NAMALWA (cell line): ENCODE results near the gene PARD3.
A peak's percentile ranks its signal among the peaks of the same experiment; 100 is the strongest.
"Not testable (repeated sequence)": the region's sequence is repeated elsewhere in the genome, so short reads cannot be mapped to it uniquely, and the experiment has no call there.

Experiments
- DNase-seq: peaks from one replicate; pipeline ENCODE4 v3.0.0-alpha.2; 2015; ENCODE audit warnings: low spot score

PARD3 gene

DNA sequence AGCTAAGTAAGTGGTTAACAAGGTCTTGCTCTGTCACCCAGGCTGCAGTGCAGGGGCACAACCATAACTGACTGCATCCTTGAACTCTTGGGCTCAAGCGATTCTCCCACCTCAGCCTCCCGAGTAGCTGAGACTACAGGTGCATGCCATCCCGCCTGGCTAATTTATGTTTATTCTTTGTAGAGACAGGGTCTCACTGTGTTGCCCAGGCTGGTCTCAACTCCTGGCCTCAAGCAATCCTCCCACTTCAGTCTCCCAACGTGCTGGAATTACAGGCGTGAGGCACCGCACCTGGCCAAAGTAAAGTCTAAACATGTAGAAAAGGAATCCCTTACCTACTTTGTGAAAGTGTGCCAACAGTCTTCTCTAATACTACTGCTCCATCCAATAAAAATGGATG lies 17.9 kb downstream of the PARD3 start:
- no peak for DNase-seq

DNA sequence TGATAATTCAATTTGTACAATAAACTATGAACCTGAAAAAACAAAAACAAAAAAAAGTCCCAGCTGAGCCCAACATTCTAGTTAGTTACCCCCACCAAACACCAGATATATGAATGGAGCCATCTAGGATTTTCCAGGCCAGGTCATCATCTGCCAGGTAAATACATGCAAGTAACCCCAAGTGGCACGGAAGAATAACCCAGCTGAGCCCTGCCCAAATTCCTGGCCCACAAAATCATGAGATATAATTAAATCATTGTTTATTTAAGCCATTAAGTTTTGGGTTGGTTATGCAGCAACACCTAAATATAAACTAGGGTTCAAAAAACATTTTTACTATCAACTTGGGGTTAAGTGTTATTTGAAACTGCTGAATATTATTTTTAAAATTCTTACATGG lies 19.0 kb downstream of the PARD3 start:
- DNase-seq, result no peak

DNA sequence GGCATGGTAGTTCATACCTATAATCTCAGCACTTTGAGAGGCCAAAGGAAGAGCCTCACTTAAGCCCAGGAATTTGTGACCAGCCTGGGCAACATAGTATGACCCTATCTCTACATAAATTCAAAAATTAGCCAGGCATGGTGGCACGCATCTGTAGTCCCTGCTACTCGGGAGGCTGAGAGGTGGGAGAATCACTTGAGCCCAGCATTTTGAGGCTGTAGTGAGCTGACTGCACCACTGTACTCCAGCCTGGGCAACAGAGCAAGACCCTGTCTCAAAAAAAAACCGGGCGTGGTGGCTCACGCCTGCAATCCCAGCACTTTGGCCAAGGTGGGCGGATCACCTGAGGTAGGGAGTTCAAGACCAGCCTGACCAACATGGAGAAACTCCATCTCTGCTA lies 19.8 kb downstream of the PARD3 start:
- no peak for DNase-seq

DNA sequence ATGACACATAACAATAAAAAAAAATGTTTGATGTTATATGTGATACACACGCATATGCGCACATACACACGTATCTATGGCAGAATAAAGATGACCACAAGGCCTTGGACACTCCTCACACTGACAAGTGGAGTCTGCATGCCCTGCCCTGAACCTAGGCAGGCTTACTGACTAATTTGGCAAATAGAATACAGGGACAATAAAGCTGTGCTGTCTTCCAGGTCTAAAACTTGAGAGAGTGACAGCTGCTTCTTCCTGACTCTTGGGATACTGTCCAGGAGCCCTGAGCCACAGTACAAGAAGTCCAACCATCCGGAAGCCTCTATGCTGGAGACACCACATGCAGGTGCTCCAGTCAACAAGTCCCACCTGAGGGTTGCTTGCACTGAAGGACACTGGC lies 20.3 kb downstream of the PARD3 start:
- no peak for DNase-seq

DNA sequence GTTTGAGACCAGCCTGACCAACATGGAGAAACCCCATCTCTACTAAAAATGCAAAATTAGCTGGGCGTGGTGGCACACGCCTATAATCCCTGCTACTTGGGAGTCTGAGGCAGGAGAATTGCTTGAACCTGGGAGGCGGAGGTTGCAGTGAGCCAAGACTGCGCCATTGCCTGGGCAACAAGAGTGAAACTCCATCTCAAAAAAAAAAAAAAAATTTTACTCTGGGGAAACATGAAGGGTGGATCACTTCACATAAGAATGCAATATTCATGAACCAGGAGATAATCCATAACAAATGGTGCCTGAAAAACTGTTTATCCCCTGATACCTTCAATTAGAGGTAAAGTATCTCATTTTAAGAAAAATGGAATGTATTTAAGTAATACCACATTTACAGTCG lies 21.5 kb downstream of the PARD3 start:
- DNase-seq, result not testable (repeated sequence)

DNA sequence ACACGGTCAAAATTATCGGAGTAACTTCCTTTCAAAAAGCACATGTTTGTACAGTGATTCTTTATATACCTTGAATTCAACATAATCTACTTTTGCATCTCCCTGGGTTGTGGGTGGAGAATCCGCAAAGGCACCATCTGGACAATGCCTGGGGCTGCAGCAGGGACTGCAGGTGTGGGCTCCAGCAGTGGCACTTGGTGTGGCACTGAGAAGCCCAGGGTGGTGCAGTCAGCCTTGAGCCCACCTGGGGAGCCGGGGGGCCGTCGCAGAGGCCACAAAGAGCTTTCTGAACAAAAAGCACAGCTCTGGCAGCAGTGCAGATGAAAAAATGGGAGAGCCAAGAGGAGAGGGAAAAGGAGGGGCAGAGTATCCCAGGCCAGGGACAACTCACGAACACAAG lies 22.2 kb downstream of the PARD3 start:
- DNase-seq, result no peak

DNA sequence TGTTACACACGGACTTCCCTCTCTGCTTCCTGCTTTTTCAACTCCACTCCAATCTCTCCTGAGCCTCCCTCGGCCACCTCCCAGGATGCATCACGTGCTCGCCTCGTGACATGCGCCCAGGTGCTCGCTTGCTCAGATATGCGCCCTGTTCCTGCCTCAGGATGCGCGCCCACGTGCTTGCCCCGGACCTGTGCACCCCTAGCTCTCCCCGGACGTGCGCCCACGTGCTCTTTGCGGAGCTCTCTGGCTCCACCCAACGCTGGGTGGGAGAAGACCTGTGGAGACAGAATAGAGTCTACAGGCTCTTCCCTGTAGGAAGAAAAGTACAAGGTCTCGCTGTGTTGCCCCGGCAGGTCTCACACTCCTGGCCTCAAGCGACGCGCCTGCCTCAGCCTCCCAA lies 23.1 kb downstream of the PARD3 start:
- no peak for DNase-seq

DNA sequence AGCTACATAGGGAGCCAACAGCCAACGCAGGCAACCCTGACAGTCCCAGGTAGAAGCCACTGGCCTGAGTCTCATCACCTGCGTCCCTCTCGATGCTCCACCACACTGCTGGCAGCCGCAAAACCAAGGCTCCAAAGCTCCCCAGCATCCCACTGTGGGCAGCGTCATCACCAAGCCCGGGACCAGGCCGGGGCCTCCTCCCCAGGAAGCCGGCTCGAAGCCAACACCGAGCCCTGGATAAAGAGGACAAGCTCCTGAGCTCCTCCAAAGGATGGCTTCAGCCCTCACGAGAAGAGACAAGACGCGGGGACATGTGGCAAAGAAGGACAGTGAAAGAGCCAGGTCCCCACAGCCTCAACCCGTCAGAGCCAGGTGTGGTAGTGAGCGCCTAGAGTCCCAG lies 23.9 kb downstream of the PARD3 start:
- DNase-seq, result no peak

DNA sequence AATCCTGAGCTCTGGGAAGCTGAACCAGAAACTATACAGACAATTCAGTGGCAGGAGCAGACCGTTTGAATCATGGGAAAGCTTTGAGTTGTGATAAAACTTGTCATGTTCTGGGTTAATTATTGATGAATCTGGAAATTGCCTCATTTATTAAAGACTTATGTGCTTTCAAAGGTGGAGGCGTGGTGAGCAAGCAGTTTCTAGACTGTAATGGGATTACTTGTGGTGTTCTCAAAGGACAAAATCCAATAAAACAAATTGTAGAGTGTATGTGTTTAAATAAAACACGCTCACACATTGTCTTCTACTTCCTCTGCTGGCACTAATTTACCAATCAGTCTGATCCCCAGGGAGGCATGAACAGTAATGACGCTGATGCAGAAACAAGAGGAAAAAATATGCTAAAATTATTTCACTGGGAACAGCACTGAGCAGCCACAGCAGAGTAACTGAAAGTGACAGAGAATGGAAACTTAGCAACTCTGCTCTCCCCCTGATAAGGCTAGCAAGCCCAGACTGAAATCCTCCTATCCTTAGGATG lies 25.1 kb downstream of the PARD3 start:
- no peak for DNase-seq

DNA sequence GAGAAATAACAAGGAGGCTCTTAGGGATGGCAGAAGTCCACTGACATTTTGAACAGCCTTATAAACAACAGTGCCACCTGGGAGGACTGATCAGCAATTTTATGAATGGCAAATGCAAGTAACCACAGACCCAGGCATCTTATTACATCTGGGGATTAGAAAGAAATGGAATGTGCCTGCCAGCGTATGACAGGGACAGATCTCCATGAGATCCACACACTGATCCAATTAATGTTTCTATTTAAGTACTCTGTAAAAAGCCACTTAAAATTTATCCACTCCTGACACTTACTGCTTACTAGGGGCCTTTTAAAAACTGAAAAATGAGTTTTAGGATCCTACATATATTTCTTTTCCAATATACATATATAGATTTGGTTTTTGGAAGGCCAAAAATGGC lies 28.6 kb downstream of the PARD3 start:
- no peak for DNase-seq

DNA sequence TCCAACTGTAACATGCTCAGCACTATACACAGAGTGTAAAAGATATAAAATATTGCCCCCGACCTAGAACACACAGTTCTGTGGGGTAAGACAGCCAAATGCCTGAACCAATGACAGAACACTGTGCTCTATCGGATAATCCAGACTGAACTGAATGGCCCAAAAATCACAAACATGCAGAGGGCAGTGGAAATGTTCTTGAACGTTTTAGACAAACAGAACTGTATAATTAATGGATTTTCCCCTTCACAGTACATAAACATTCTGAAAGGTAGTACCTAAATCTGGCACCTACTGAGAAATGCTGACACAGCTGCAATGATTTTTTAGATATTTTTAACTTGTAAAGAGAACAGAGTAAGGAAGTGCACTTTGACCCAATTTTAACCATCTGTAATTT lies 33.4 kb downstream of the PARD3 start:
- DNase-seq, result peak; percentile 23

DNA sequence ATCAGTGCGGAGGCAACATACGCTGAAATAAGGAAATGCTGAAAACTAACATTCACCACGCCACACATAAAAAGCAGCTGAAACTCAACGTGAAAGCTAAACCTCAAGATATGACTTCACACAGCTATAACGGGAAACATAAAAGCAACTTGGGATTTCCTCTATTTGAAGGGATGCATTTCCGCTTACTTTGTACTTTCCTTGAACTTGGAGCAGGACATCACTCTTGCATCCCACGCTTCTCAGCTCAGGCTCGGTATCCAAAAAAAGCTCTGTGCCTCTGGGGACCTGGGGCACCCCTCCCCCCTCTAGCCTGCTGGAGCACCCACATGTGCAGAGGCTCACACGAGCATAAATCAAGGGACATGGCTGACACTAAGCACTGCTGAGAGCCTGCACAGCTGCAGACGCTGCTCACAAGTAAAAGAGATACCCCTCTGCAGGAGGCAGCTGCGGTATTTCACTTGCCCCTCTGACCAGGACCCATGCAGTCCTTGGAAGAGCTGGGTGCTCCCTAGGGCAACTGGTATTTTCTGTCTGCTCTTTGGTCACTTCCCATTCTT lies 34.2 kb downstream of the PARD3 start:
- peak; percentile 74 for DNase-seq

DNA sequence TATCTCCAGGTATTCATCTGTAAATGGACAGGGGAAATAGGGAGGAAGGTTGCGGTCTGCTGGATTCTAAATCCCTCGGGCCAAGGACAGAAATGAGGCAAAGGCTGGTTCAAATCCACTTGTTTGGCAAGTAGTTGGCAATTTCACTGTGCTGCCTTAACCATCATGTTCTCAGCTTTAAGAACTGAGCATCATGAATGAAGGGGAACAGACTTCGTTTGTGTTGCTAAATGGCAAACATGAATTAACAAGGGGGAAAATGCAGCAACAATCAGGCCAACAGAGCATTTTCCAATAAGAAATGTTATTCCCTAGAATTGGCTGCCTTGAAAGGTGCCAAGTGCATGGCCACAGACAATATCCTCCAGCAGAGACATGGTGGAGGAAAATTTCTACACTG lies 36.9 kb downstream of the PARD3 start:
- no peak for DNase-seq

DNA sequence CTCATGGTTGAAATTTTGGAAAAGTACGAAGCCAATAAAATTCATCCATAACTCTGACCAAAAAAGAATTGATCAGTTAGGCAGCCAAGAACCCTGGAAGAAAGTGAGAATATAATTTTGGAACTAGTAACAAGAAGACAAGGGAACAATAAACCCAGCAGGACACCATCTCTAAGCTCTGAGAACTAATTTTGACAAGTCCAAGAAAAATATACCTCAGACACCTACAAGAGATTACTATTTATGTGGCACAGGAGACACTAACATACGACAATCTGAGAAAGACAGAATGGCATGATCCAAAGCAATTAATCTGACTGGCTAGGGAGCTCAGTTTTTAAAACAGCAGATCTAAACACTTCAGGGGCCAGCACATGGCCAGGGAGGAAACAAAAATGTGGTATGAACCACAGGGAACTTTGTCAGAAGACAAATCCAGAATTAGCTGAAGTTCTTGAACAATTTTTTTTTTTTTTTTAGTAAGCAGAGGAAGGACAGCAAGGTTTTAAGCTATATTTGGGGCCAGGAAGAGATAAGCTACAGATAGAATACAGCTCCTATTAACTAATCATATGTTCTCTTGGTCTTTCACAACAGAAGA lies 38.9 kb downstream of the PARD3 start:
- DNase-seq, result no peak

DNA sequence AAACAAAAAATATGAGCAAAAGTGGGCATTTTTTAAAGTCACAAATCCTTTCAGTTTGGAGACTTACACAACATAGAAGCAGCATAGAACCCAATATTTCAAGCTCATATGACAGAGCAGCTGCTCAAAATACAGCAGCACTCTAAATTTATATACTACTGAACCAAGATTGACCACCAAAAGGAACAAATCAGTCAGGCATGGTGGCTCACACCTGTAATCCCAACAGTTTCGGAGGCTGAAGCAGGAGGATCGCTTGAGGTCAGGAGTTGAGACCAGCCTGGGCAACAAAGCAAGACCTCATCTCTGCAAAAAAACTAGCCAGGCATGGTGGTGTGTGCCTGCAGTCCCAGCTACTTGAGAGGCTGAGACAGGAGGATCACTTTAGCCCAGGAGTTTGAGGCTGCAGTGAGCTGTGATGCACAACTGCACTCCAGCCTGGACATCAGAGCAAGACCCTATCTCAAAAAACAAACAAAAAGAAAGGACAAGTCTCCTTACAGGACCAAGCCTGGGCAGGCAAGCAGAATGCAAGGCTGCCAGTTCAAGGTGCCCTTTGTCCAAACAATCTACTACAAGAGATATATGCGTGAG lies 40.0 kb downstream of the PARD3 start:
- DNase-seq, result no peak

DNA sequence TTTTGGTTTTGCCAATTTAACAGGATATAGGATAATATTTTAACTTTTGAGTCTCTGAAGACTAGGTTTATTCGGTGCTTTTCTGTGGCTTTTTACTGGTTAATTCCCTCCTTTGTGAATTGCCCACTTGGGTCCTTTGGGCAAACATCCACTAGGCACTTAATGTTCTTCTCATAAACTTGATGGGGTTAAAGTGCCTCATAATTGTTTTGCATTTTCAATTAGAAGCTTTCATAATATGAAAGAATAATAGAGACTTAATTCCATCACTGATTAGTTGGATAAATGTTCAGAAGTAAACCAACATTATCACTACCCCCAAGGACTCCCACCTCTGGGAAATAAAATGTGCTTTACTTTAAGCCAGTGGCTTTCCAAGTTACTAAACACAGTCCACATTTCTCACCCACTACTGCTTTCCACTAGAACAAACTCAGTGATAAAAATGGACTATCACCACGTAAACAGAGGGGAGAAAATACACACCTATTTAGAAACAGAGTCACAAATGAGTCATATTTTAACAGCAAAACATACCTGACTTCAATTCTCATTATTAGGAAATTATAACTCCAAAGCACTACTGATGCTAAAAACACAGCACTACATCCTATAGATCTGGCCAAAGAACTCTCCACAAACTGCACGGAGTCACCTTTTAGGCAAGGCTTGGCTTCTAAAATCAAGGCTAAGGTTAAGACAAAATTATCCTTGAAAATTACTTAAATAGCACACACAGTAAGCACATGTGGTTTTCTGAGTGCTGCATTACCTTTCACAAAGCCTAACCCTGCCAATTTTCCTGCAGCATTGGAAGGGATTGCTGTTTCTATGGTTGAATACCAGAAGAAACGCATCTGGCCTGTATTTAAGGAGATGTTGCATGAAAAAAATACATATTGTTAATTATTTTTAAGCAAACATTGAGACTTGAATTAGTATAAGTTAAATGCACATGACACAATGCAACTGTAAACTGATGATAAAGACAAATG lies 41.2 kb downstream of the PARD3 start:
- no peak for DNase-seq

DNA sequence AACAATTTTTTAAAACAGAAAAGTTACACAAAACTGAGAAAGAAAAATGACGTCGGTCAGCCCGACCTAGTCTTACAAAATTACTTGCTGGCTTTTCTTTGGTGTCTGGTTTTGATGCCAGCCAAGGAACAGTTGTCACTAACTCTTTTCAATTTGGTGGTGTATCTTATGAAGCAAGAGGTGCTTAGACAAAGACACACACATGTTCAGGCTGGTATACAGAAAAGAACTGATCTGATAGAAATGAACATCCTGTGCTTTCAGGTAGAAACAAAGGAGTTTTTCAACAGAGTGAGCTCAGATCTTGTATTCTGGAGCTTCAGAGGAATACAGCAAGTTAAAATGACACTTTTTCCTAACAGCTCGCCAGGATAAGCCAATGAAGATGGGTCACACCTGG lies 43.6 kb downstream of the PARD3 start:
- DNase-seq, result no peak

DNA sequence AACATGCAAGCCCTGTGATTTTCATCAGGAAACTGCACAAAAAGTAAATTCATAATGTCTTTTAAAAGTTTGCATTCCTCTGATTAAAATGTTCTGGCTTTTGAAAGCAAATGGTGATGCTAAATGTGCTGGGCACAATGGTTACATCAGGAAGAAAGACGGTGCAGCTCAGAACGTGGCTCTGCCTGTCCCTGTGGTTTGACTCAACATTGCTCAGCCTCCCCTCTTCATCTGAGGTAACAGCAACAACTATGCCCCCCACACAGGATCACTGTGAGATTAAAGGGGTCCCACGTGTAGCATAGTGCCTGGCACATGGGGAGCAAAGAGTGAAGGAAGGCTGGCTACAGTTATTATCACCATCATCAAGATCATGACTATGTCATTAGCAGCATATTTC lies 44.0 kb downstream of the PARD3 start:
- DNase-seq, result no peak

DNA sequence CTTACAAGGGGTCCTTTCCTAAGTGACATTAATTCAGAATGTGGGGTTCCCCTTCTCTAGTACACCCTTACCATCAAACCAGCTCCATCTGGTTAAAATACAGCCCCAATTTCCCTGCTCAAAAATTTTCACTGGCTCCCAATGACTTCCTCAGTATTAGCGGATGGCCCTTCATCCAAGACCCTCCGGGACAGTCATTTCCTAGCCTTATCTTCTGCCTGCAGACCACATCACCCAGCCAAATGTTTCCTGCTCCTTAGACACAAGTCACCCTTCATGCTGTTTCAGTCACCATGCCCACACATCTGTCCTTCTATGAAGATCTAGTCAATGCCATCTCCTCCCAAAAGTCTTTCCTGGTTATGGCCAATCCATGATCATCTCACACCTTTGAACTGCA lies 45.2 kb downstream of the PARD3 start:
- DNase-seq, result no peak

DNA sequence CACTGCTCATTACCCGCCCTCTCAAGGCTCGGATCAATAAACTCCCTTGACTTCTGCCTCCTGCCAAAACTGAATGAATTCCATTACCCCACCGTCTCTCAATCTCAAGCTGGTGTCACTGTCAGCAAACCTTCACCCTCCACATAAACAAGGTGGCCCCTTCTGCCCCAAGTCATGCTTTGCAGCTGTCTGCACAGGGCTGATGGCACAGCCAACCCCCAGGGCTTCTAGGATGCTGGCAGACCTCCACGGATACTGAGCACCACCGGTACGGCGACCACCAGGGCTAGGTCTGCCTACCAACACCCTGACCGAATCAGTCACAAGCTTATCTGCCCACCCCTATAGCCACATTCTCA lies 46.1 kb downstream of the PARD3 start:
- DNase-seq, result no peak

DNA sequence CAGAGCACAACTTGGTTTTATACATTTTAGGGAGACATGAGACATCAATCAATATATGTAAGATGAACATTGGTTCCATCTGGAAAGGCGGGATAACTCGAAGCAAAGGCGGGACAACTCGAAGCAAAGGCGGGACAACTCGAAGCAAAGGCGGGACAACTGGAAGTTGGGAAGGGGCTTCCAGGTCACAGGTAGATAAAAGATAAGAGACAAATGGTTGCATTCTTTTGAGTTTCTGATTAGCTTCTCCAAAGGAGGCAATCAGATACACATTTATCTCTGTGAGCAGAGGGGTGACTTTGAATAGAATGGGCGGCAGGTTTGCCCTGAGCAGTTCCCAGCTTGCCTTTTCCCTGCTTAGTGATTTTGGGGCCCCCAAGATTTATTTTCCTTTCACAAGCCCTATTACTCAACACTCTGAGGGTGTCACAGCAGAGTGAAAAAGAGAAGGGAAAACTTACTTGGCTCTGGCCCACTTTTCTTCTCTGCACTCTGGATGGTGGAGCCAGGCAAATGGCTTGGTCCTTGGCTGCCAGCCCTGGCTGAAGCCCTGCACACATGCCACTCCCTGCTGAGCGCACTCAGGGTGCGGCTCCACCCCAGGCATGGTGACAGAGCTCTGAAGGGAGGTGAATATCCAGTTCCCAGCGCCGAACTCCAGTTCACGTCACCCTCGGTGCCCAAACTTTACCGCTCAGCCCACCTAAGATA lies 46.7 kb downstream of the PARD3 start:
- no peak for DNase-seq
